SK-N-SH treated with all-trans-retinoic acid at 6 μM for 48 hours (cell line): ENCODE results near the gene HOXA7.

Source experiments
- ATAC-seq: fragments of 200-7000 bp; cut with Tn5 transposase; 3 replicates; pipeline ENCODE4 v1.9.1; 2020; ENCODE audit warnings: mild to moderate bottlenecking, moderate library complexity
- BACH2 ChIP-seq: fragments of 250-450 bp; sonication (Bioruptor Pico); IDR thresholded peaks from 2 replicates; pipeline ENCODE4 v1.9.0; 2021; ENCODE audit warnings: mild to moderate bottlenecking, borderline replicate concordance
- CREB5 ChIP-seq: fragments of 250-450 bp; sonication (Bioruptor Pico); IDR thresholded peaks from 2 replicates; pipeline ENCODE4 v1.5.1; 2020; ENCODE audit warnings: low read depth, mild to moderate bottlenecking, moderate library complexity
- CSDC2 ChIP-seq: fragments of 250-450 bp; sonication (Bioruptor Pico); IDR thresholded peaks from 2 replicates; pipeline ENCODE4 v1.5.0; 2020; ENCODE audit warnings: mild to moderate bottlenecking, moderate library complexity
- CSRNP3 ChIP-seq: fragments of 250-450 bp; sonication (Bioruptor Pico); IDR thresholded peaks from 2 replicates; pipeline ENCODE4 v1.5.1; 2021; ENCODE audit warnings: mild to moderate bottlenecking, moderate library complexity
- ESRRG ChIP-seq: fragments of 250-450 bp; sonication (Bioruptor Pico); IDR thresholded peaks from 2 replicates; pipeline ENCODE4 v1.6.1; 2021; ENCODE audit warnings: mild to moderate bottlenecking
- GLIS3 ChIP-seq: fragments of 250-450 bp; sonication (Bioruptor Pico); IDR thresholded peaks from 2 replicates; pipeline ENCODE4 v1.5.0; 2020; ENCODE audit warnings: mild to moderate bottlenecking, moderate library complexity
- ISL1 ChIP-seq: fragments of 250-450 bp; sonication (Bioruptor Pico); IDR thresholded peaks from 2 replicates; pipeline ENCODE4 v2.1.2; 2022; ENCODE audit warnings: mild to moderate bottlenecking, moderate library complexity
- OSR1 ChIP-seq: fragments of 250-450 bp; sonication (Bioruptor Pico); IDR thresholded peaks from 2 replicates; pipeline ENCODE4 v1.8.0; 2022; ENCODE audit warnings: moderate library complexity, mild to moderate bottlenecking, inconsistent platforms
- PATZ1 ChIP-seq: fragments of 250-450 bp; sonication (Bioruptor Pico); IDR thresholded peaks from 2 replicates; pipeline ENCODE4 v1.8.0; 2020; ENCODE audit warnings: mild to moderate bottlenecking, moderate library complexity, borderline replicate concordance
- POU6F1 ChIP-seq: fragments of 250-450 bp; sonication (Bioruptor Pico); IDR thresholded peaks from 2 replicates; pipeline ENCODE4 v1.8.0; 2021; ENCODE audit warnings: low read depth, mild to moderate bottlenecking, moderate library complexity, borderline replicate concordance
- RARB ChIP-seq: fragments of 250-450 bp; sonication (Bioruptor Pico); IDR thresholded peaks from 2 replicates; pipeline ENCODE4 v1.8.0; 2021; ENCODE audit warnings: mild to moderate bottlenecking, moderate library complexity
- SNAI2 ChIP-seq: fragments of 250-450 bp; sonication (Bioruptor Pico); IDR thresholded peaks from 2 replicates; pipeline ENCODE4 v1.5.0; 2020; ENCODE audit warnings: mild to moderate bottlenecking, moderate library complexity
- TCF4 ChIP-seq: fragments of 250-450 bp; sonication (Bioruptor Pico); IDR thresholded peaks from 2 replicates; pipeline ENCODE4 v1.8.0; 2021; ENCODE audit warnings: mild to moderate bottlenecking, moderate library complexity, borderline replicate concordance
- TOX ChIP-seq: fragments of 250-450 bp; sonication (Bioruptor Pico); IDR thresholded peaks from 2 replicates; pipeline ENCODE4 v1.8.0; 2021; ENCODE audit warnings: mild to moderate bottlenecking, moderate library complexity, borderline replicate concordance
- TSHZ2 ChIP-seq: fragments of 250-450 bp; sonication (Bioruptor Pico); IDR thresholded peaks from 2 replicates; pipeline ENCODE4 v1.5.0; 2020; ENCODE audit warnings: mild to moderate bottlenecking, moderate library complexity
- ZC3H10 ChIP-seq: fragments of 250-450 bp; sonication (Bioruptor Pico); IDR thresholded peaks from 2 replicates; pipeline ENCODE4 v1.5.1; 2021; ENCODE audit warnings: mild to moderate bottlenecking, moderate library complexity
- ZFP3 ChIP-seq: fragments of 250-450 bp; sonication (Bioruptor Pico); IDR thresholded peaks from 2 replicates; pipeline ENCODE4 v1.5.0; 2020; ENCODE audit warnings: mild to moderate bottlenecking, moderate library complexity
- ZNF565 ChIP-seq: fragments of 450-650 bp; formaldehyde crosslinking; conservative IDR thresholded peaks from 2 replicates; pipeline ENCODE4 v1.5.0; 2020; ENCODE audit warnings: low read depth, mild to moderate bottlenecking, moderate library complexity
- ZNF70 ChIP-seq: fragments of 450-650 bp; formaldehyde crosslinking; IDR thresholded peaks from 2 replicates; pipeline ENCODE4 v1.5.0; 2020; ENCODE audit warnings: mild to moderate bottlenecking, moderate library complexity
- ZNF8 ChIP-seq: fragments of 450-650 bp; formaldehyde crosslinking; IDR thresholded peaks from 2 replicates; pipeline ENCODE4 v1.5.0; 2020; ENCODE audit warnings: mild to moderate bottlenecking, moderate library complexity

Gene HOXA7

GRCh38 chr7:27164045-27164366, 7.5 kb upstream of the HOXA7 start:
- no peak for ATAC-seq
- TF ChIP-seq ZNF70 (no peak), TCF4 (CRISPR knock-in tag) (no peak), SNAI2 (no peak), POU6F1 (CRISPR knock-in tag) (no peak)

- ATAC-seq = no peak
- TF ChIP-seq BACH2 (no peak), ZNF70 (no peak), ZFP3 (CRISPR knock-in tag) (no peak), CREB5 (CRISPR knock-in tag) (no peak), GLIS3 (CRISPR knock-in tag) (no peak), TOX (CRISPR knock-in tag) (no peak), RARB (CRISPR knock-in tag) (no peak), ISL1 (no peak), CSDC2 (CRISPR knock-in tag) (no peak), OSR1 (CRISPR knock-in tag) (no peak), PATZ1 (CRISPR knock-in tag) (no peak), ZNF8 (CRISPR knock-in tag) (no peak), TSHZ2 (CRISPR knock-in tag) (no peak), TCF4 (CRISPR knock-in tag) (no peak), ZNF565 (CRISPR knock-in tag) (no peak), ESRRG (CRISPR knock-in tag) (no peak), ZC3H10 (CRISPR knock-in tag) (no peak), CSRNP3 (CRISPR knock-in tag) (no peak), POU6F1 (CRISPR knock-in tag) (no peak)
Observed at GRCh38 chr7:27163288-27164044, 7.0 kb upstream of the HOXA7 start.
